Measurements from ENCODE around the gene APOL1. TPM values are rescaled to one million over a fixed set of nuclear protein-coding genes. Genes with fewer than 3 reads are reported as not detected.
"Not testable (repeated sequence)": the region's sequence is repeated elsewhere in the genome, so short reads cannot be mapped to it uniquely, and the experiment has no call there.

Gene APOL1
- total RNA-seq, 2 donors from 2014 or later, result 52.8 to 89.4 TPM

GRCh38 chr22:36282328-36282831 is 29.4 kb downstream of the APOL1 start:
- peaks cover 13% of the 10 kb centered on the region for H3K4me1 Mint-ChIP-seq
- peaks cover 83% of the 10 kb centered on the region for H3K36me3 Mint-ChIP-seq (ENCODE audit: low read depth)
- no peak for ATAC-seq (replicated peaks)
- no peaks in the 10 kb centered on the region for H3K9me3 Mint-ChIP-seq
- H3K27ac Mint-ChIP-seq, result no peak overlapping the region
- no peak overlapping the region for H3K4me3 Mint-ChIP-seq
- no peaks in the 10 kb centered on the region for H3K27me3 Mint-ChIP-seq

GRCh38 chr22:36284171-36284571 is 31.2 kb downstream of the APOL1 start:
- Mint-ChIP-seq H3K27me3 (no peaks in the 10 kb centered on the region), H3K36me3 (ENCODE audit: low read depth) (peaks cover 98% of the 10 kb centered on the region), H3K4me3 (no peak overlapping the region), H3K4me1 (peaks cover 10% of the 10 kb centered on the region), H3K9me3 (no peaks in the 10 kb centered on the region), H3K27ac (no peak overlapping the region)
- ATAC-seq (replicated peaks), result no peak

- ATAC-seq (replicated peaks), result no peak
- H3K9me3 Mint-ChIP-seq, result no peaks in the 10 kb centered on the region
- peaks cover 98% of the 10 kb centered on the region for H3K36me3 Mint-ChIP-seq (ENCODE audit: low read depth)
- H3K4me1 Mint-ChIP-seq, result peaks cover 17% of the 10 kb centered on the region
- H3K4me3 Mint-ChIP-seq, result no peak overlapping the region
- no peak overlapping the region for H3K27ac Mint-ChIP-seq
- H3K27me3 Mint-ChIP-seq, result no peaks in the 10 kb centered on the region
These were observed 32.1 kb downstream of the APOL1 start for GRCh38 chr22:36285017-36285416.

GRCh38 chr22:36285545-36285944 is 32.6 kb downstream of the APOL1 start:
- H3K27ac Mint-ChIP-seq, result no peak overlapping the region
- H3K36me3 Mint-ChIP-seq (ENCODE audit: low read depth), result peaks cover 99% of the 10 kb centered on the region
- peaks cover 17% of the 10 kb centered on the region for H3K4me1 Mint-ChIP-seq
- no peak for ATAC-seq (replicated peaks)
- H3K9me3 Mint-ChIP-seq, result no peaks in the 10 kb centered on the region
- H3K4me3 Mint-ChIP-seq, result no peak overlapping the region
- no peaks in the 10 kb centered on the region for H3K27me3 Mint-ChIP-seq

GRCh38 chr22:36286096-36286957 is 33.4 kb downstream of the APOL1 start:
- Mint-ChIP-seq H3K27ac (peak overlapping the region; percentile 73), H3K4me3 (no peak overlapping the region), H3K4me1 (peaks cover 17% of the 10 kb centered on the region), H3K36me3 (ENCODE audit: low read depth) (peaks cover 96% of the 10 kb centered on the region), H3K9me3 (no peaks in the 10 kb centered on the region), H3K27me3 (no peaks in the 10 kb centered on the region)
- ATAC-seq (replicated peaks), result peak; percentile 74

- Mint-ChIP-seq H3K27ac (peak overlapping the region; percentile 92), H3K4me3 (no peak overlapping the region), H3K4me1 (peaks cover 17% of the 10 kb centered on the region), H3K9me3 (no peaks in the 10 kb centered on the region), H3K36me3 (ENCODE audit: low read depth) (peaks cover 96% of the 10 kb centered on the region), H3K27me3 (no peaks in the 10 kb centered on the region)
- no peak for ATAC-seq (replicated peaks)
These were observed 35.1 kb downstream of the APOL1 start for GRCh38 chr22:36287881-36288515.

- H3K36me3 Mint-ChIP-seq (ENCODE audit: low read depth), result peaks cover 96% of the 10 kb centered on the region
- H3K9me3 Mint-ChIP-seq, result no peaks in the 10 kb centered on the region
- no peak overlapping the region for H3K4me3 Mint-ChIP-seq
- ATAC-seq (replicated peaks), result no peak
- H3K4me1 Mint-ChIP-seq, result peaks cover 17% of the 10 kb centered on the region
- peak overlapping the region; percentile 92 for H3K27ac Mint-ChIP-seq
- H3K27me3 Mint-ChIP-seq, result no peaks in the 10 kb centered on the region
These were observed 35.9 kb downstream of the APOL1 start for GRCh38 chr22:36288571-36289405.

- peak overlapping the region; percentile 92 for H3K27ac Mint-ChIP-seq
- no peaks in the 10 kb centered on the region for H3K9me3 Mint-ChIP-seq
- H3K27me3 Mint-ChIP-seq, result no peaks in the 10 kb centered on the region
- peak overlapping the region; percentile 40 for H3K4me3 Mint-ChIP-seq
- peaks cover 20% of the 10 kb centered on the region for H3K4me1 Mint-ChIP-seq
- H3K36me3 Mint-ChIP-seq (ENCODE audit: low read depth), result peaks cover 96% of the 10 kb centered on the region
- no peak for ATAC-seq (replicated peaks)
These were observed 36.5 kb downstream of the APOL1 start for GRCh38 chr22:36289406-36289870.

GRCh38 chr22:36289948-36290371 is 37.0 kb downstream of the APOL1 start:
- Mint-ChIP-seq H3K4me1 (peaks cover 20% of the 10 kb centered on the region), H3K27ac (peak overlapping the region; percentile 92), H3K4me3 (peak overlapping the region; percentile 40), H3K36me3 (ENCODE audit: low read depth) (peaks cover 96% of the 10 kb centered on the region)
- not testable (repeated sequence) for H3K9me3 Mint-ChIP-seq, H3K27me3 Mint-ChIP-seq
- ATAC-seq (replicated peaks), result peak; percentile 37

GRCh38 chr22:36290391-36291075 is 37.6 kb downstream of the APOL1 start:
- H3K4me3 Mint-ChIP-seq, result peak overlapping the region; percentile 40
- not testable (repeated sequence) for H3K27me3 Mint-ChIP-seq; H3K9me3 Mint-ChIP-seq; ATAC-seq (replicated peaks)
- peak overlapping the region; percentile 92 for H3K27ac Mint-ChIP-seq
- H3K36me3 Mint-ChIP-seq (ENCODE audit: low read depth), result peaks cover 96% of the 10 kb centered on the region
- H3K4me1 Mint-ChIP-seq, result peaks cover 20% of the 10 kb centered on the region

- ATAC-seq (replicated peaks), result no peak
- peaks cover 17% of the 10 kb centered on the region for H3K4me1 Mint-ChIP-seq
- H3K9me3 Mint-ChIP-seq, result no peaks in the 10 kb centered on the region
- peak overlapping the region; percentile 29 for H3K4me3 Mint-ChIP-seq
- H3K36me3 Mint-ChIP-seq (ENCODE audit: low read depth), result peaks cover 96% of the 10 kb centered on the region
- H3K27ac Mint-ChIP-seq, result peak overlapping the region; percentile 69
- H3K27me3 Mint-ChIP-seq, result no peaks in the 10 kb centered on the region
These were observed 39.2 kb downstream of the APOL1 start for GRCh38 chr22:36291831-36292740.

- peak overlapping the region; percentile 54 for H3K27ac Mint-ChIP-seq
- ATAC-seq (replicated peaks), result no peak
These were observed 40.0 kb downstream of the APOL1 start for GRCh38 chr22:36292823-36293530.

More at GRCh38 chr22:36292823-36293530, 40.0 kb downstream of the APOL1 start:
- H3K4me3 Mint-ChIP-seq, result no peak overlapping the region
- peaks cover 96% of the 10 kb centered on the region for H3K36me3 Mint-ChIP-seq (ENCODE audit: low read depth)
- peaks cover 18% of the 10 kb centered on the region for H3K4me1 Mint-ChIP-seq
- no peaks in the 10 kb centered on the region for H3K27me3 Mint-ChIP-seq
- no peaks in the 10 kb centered on the region for H3K9me3 Mint-ChIP-seq
